Neural cell (in vitro differentiated cells): ENCODE results near the gene PGBD1. TPM values are rescaled to one million over a fixed set of nuclear protein-coding genes. Genes with fewer than 3 reads are reported as not detected.

Experiments
- H2AFZ ChIP-seq: fragments of 200-600, 300-800 bp; sonication (generic), shearing (Covaris generic); 2 replicates; pipeline ENCODE4 v1.6.0; 2014; ENCODE audit warnings: low read depth, mild to moderate bottlenecking, antibody characterized with exemption, low read length, moderate library complexity
- H3F3A ChIP-seq: fragments of 200-600 bp; shearing (Covaris generic); 2 replicates; pipeline ENCODE4 v1.6.1; 2016; ENCODE audit warnings: mild to moderate bottlenecking, moderate library complexity, mixed read lengths, antibody characterized with exemption, low read length; ENCODE audit not compliant: insufficient read depth, poor library complexity, severe bottlenecking
- H3K27ac ChIP-seq: fragments of 200-600, 300-800 bp; sonication (generic), shearing (Covaris generic); 2 replicates; pipeline ENCODE4 v1.5.1; 2014; ENCODE audit warnings: mild to moderate bottlenecking, low read length, moderate library complexity
- H3K27me3 ChIP-seq: fragments of 300-800, 200-600 bp; sonication (generic), shearing (Covaris generic); 2 replicates; pipeline ENCODE4 v1.6.0; 2014; ENCODE audit warnings: mild to moderate bottlenecking, low read depth, low read length, moderate library complexity; ENCODE audit not compliant: insufficient read depth
- H3K36me3 ChIP-seq: fragments of 300-800, 200-600 bp; sonication (generic), shearing (Covaris generic); 2 replicates; pipeline ENCODE4 v1.5.1; 2014; ENCODE audit warnings: mild to moderate bottlenecking, antibody characterized with exemption, low read length, moderate library complexity; ENCODE audit not compliant: insufficient read depth
- H3K4me2 ChIP-seq: fragments of 300-800, 200-600 bp; sonication (generic), shearing (Covaris generic); 2 replicates; pipeline ENCODE4 v1.6.0; 2014; ENCODE audit warnings: mild to moderate bottlenecking, low read length
- H3K4me3 ChIP-seq: fragments of 300-800, 200-600 bp; sonication (generic), shearing (Covaris generic); 2 replicates; pipeline ENCODE4 v1.5.1; 2014; ENCODE audit warnings: mild to moderate bottlenecking, low read length, moderate library complexity
- H3K79me2 ChIP-seq: fragments of 200-600 bp; shearing (Covaris generic); replicated peaks from 2 replicates; pipeline ENCODE4 v1.6.0; 2014; ENCODE audit warnings: mild to moderate bottlenecking, low read length, moderate library complexity; ENCODE audit not compliant: insufficient read depth
- H3K9ac ChIP-seq: fragments of 300-800, 200-600 bp; sonication (generic), shearing (Covaris generic); 2 replicates; pipeline ENCODE4 v1.6.1; 2016; ENCODE audit warnings: mild to moderate bottlenecking, low read length, mixed read lengths
- H3K9me2 ChIP-seq: fragments of 200-600 bp; shearing (Covaris generic); 2 replicates; pipeline ENCODE4 v1.6.1; 2016; ENCODE audit warnings: mild to moderate bottlenecking, low read length, mixed read lengths; ENCODE audit not compliant: insufficient read depth
- H3K9me3 ChIP-seq: fragments of 200-600, 300-800 bp; sonication (generic), shearing (Covaris generic); 2 replicates; pipeline ENCODE4 v1.6.1; 2016; ENCODE audit warnings: mild to moderate bottlenecking, mixed run types, low read length, moderate library complexity, mixed read lengths
- H4K20me1 ChIP-seq: fragments of 200-600 bp; shearing (Covaris generic); 2 replicates; pipeline ENCODE4 v1.6.1; 2016; ENCODE audit warnings: mild to moderate bottlenecking, mixed run types; ENCODE audit not compliant: insufficient read depth
- CTCF ChIP-seq: fragments of 450-650 bp; IDR thresholded peaks from 2 replicates; pipeline ENCODE4 v1.5.1; 2014; ENCODE audit warnings: antibody characterized with exemption, mild to moderate bottlenecking, moderate library complexity; ENCODE audit not compliant: poor library complexity, severe bottlenecking
- EP300 ChIP-seq: fragments of 450-650 bp; conservative IDR thresholded peaks from 2 replicates; pipeline ENCODE4 v1.6.1; 2014; ENCODE audit warnings: antibody characterized with exemption, mild to moderate bottlenecking, moderate library complexity; ENCODE audit not compliant: poor library complexity, severe bottlenecking
- EZH2 ChIP-seq: fragments of 200-600, 300-800 bp; shearing (Covaris generic), sonication (generic); IDR thresholded peaks from 2 replicates; pipeline ENCODE4 v1.6.1; 2014; ENCODE audit warnings: antibody characterized with exemption, low read length, borderline replicate concordance, mild to moderate bottlenecking; ENCODE audit not compliant: insufficient read depth, poor library complexity, severe bottlenecking
- MXI1 ChIP-seq: fragments of 450-650 bp; conservative IDR thresholded peaks from 2 replicates; pipeline ENCODE4 v1.6.1; 2014; ENCODE audit warnings: antibody characterized with exemption, mild to moderate bottlenecking; ENCODE audit not compliant: poor library complexity, severe bottlenecking
- POLR2AphosphoS5 ChIP-seq: IDR thresholded peaks from 2 replicates; pipeline ENCODE4 v1.6.1; 2012
- RAD21 ChIP-seq: fragments of 450-650 bp; conservative IDR thresholded peaks from 2 replicates; pipeline ENCODE4 v1.6.1; 2014; ENCODE audit warnings: antibody characterized with exemption, mild to moderate bottlenecking, moderate library complexity
- REST ChIP-seq: IDR thresholded peaks from 2 replicates; pipeline ENCODE4 v1.6.1; 2012; ENCODE audit warnings: borderline replicate concordance
- SMC3 ChIP-seq: fragments of 450-650 bp; conservative IDR thresholded peaks from 2 replicates; pipeline ENCODE4 v1.6.1; 2014; ENCODE audit warnings: antibody characterized with exemption, mild to moderate bottlenecking, moderate library complexity; ENCODE audit not compliant: poor library complexity
- TAF1 ChIP-seq: IDR thresholded peaks from 2 replicates; pipeline ENCODE4 v1.6.1; 2012; ENCODE audit warnings: low read depth
- polyA plus RNA-seq: library from polyadenylated mRNA; depleted of rRNA; stranded (reverse); fragments of >200 nt; gene quantifications from 2 replicates; pipeline ENCODE4 v1.2.3, GENCODE V29; 2014

The PGBD1 gene
- polyA plus RNA-seq, 1 donor from 2014 or later, result 32.3 TPM

- no peaks in the 10 kb centered on the region for H3K9me2 ChIP-seq
- H3K9ac ChIP-seq, result no peak overlapping the region
- no peaks in the 10 kb centered on the region for H3K36me3 ChIP-seq
- no peak for TF ChIP-seq MXI1
- TF ChIP-seq REST, result no peak
- TF ChIP-seq EZH2, result no peak
- no peak for TF ChIP-seq POLR2AphosphoS5
- TF ChIP-seq RAD21, result no peak
- TF ChIP-seq TAF1, result no peak
- TF ChIP-seq EP300, result no peak
- TF ChIP-seq SMC3, result no peak
- no peak for TF ChIP-seq CTCF
- H2AFZ ChIP-seq, result no peak overlapping the region
- no peak overlapping the region for H3K4me2 ChIP-seq
- H3K27ac ChIP-seq, result no peak overlapping the region
- H4K20me1 ChIP-seq, result no peaks in the 10 kb centered on the region
- no peak overlapping the region for H3K4me3 ChIP-seq
- no peaks in the 10 kb centered on the region for H3K79me2 ChIP-seq
- no peaks in the 10 kb centered on the region for H3F3A ChIP-seq
- H3K9me3 ChIP-seq, result no peaks in the 10 kb centered on the region
- no peaks in the 10 kb centered on the region for H3K27me3 ChIP-seq
Measured at GRCh38 chr6:28257042-28257441, 24.3 kb upstream of the PGBD1 start.

DNA sequence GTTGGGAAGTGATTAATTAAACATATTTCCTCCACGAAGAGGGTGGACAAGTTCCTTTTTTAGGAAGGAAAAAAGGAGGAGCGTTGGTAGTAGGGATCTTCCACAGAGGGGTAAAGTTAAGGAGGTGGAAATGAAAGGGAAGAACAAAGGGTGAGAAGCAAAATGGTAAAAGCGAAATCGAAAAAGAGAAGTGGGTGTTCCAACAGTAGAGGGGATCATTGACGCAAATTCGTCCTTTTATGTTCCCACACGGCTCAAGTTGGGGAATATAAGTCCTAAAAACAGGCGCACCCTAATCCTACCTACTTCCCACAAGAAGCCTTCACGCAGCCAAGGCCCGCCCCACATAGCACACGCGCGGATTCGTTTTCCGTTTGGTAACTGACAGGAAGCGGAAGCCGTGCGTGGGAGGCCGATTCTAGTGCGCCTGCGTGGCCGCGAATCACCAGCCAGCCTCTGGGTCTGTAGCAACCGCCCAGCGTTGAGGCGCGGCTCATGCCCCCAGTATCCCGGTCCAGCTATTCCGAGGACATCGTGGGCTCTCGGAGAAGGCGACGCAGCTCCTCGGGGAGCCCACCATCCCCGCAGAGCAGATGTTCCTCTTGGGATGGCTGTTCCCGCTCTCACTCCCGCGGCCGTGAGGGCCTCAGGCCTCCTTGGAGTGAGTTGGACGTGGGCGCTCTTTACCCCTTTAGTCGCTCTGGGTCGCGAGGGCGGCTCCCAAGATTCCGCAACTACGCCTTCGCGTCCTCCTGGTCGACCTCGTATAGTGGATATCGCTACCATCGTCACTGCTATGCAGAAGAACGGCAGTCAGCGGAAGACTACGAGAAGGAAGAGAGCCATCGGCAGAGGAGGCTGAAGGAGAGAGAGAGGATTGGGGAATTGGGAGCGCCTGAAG, 22.2 kb upstream of the PGBD1 start, which contains the start of gene NKAPL:
TSS of gene NKAPL (plus strand) at position 421 of the 901 bp plus-strand sequence. CDS start at position 496, 75 bp downstream.
- no peak for TF ChIP-seq MXI1
- no peak for TF ChIP-seq REST
- TF ChIP-seq EZH2, result no peak
- no peak for TF ChIP-seq RAD21
- no peak for TF ChIP-seq CTCF
- no peak for TF ChIP-seq POLR2AphosphoS5
- TF ChIP-seq SMC3, result no peak
- TF ChIP-seq TAF1, result no peak
- TF ChIP-seq EP300, result no peak
- Histone ChIP-seq H3K36me3 (no peaks in the 10 kb centered on the region), H3K9ac (no peak within 1 kb of the TSS), H3K79me2 (no peaks in the 10 kb centered on the region), H3K9me3 (no peaks in the 10 kb centered on the region), H3K27ac (no peak within 1 kb of the TSS), H3F3A (no peaks in the 10 kb centered on the region), H3K4me3 (no peak within 1 kb of the TSS), H4K20me1 (no peaks in the 10 kb centered on the region), H3K4me2 (no peak within 1 kb of the TSS), H3K27me3 (no peaks in the 10 kb centered on the region), H3K9me2 (no peaks in the 10 kb centered on the region), H2AFZ (no peak within 1 kb of the TSS)
